ENCODE data around the gene PARD3B. TPM values are rescaled to one million over a fixed set of nuclear protein-coding genes. Genes with fewer than 3 reads are reported as not detected.
A peak's percentile ranks its signal among the peaks of the same experiment; 100 is the strongest.

Gene PARD3B
- total and polyA plus RNA-seq, 9 donors = 6.4 to 15.3 (median 7.5) TPM

DNA sequence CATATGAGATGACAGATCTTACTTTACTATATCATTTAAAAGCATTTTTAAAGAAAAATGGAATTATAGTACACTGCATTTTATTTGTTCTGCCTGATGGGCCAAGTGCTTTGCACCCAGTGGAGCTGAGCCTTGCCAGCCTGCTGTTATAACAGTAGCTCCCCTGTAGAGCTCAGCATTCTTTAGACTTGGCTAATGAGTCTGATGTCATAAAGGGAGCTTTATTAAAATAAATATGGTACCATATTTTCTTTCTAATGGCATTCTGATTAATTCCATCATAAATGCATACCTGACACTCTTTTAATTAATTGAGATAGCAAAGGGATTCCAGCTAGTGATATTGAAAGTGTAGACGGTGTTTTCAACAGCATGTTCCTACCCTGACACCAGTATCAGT is 40.7 kb downstream of the PARD3B start:
- Histone ChIP-seq H3K9me3 (replicated peaks; ENCODE audit: control insufficient read depth, low read depth, low read length) (peaks cover 7% of the 10 kb centered on the region), H3K27ac (ENCODE audit: low read length) (no peak overlapping the region), H3K27me3 (ENCODE audit: control insufficient read depth, insufficient read depth, low read length) (no peaks in the 10 kb centered on the region), H3K4me3 (ENCODE audit: low read length) (no peak overlapping the region), H3K36me3 (ENCODE audit: control insufficient read depth, insufficient read depth, low read length) (no peaks in the 10 kb centered on the region), H3K4me1 (ENCODE audit: control insufficient read depth, insufficient read depth, low read length) (no peaks in the 10 kb centered on the region)
- no peak for DNase-seq
- WGBS (ENCODE audit: insufficient coverage) = no CpG with 5 or more reads among the region's 1 CpG

DNA sequence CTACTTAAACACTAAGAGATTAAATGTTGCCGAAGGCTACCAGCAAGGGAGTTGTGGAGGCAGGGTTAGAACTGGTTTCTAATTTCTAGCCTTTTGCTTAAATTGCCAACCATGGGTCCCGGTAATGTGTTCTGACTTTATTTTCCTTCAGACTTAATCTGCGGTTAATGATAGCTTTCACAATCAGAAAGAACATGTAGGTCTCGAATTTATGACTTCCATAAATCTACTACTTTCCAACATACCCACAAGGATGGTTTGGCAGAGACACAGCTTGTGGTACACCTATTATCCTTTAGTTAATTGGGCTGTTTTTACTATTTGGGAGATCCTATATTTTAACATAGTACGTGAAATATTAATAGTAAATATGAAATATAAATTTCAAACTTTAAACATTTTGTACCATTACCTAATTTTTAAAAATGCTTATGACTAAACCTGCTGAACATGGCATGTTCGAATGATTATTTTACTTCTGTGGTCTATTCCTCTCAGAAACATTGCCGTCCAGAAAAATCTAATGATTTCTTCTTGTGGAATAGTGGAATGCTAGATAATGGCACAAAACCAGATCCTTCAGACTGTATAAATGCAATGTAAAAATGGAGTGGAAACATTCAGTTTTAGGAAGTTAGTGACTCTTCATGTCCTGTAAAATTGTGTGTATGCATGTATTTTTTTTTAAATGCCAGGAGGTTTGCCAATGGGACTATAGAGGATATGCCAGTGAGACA is 41.3 kb downstream of the PARD3B start:
- H3K4me3 ChIP-seq (ENCODE audit: low read length) = no peak overlapping the region
- WGBS (ENCODE audit: insufficient coverage) = 40% methylated on average over 2 of the region's 7 CpGs
- no peaks in the 10 kb centered on the region for H3K36me3 ChIP-seq (ENCODE audit: control insufficient read depth, insufficient read depth, low read length)
- peak; percentile 55 for DNase-seq
- H3K27ac ChIP-seq (ENCODE audit: low read length) = no peak overlapping the region
- H3K9me3 ChIP-seq (replicated peaks; ENCODE audit: control insufficient read depth, low read depth, low read length) = peaks cover 7% of the 10 kb centered on the region
- H3K27me3 ChIP-seq (ENCODE audit: control insufficient read depth, insufficient read depth, low read length) = no peaks in the 10 kb centered on the region
- no peaks in the 10 kb centered on the region for H3K4me1 ChIP-seq (ENCODE audit: control insufficient read depth, insufficient read depth, low read length)

- H3K4me3 ChIP-seq (ENCODE audit: low read length) = no peak overlapping the region
- H3K4me1 ChIP-seq (ENCODE audit: control insufficient read depth, insufficient read depth, low read length) = no peaks in the 10 kb centered on the region
- H3K9me3 ChIP-seq (replicated peaks; ENCODE audit: control insufficient read depth, low read depth, low read length) = peaks cover 7% of the 10 kb centered on the region
- WGBS (ENCODE audit: insufficient coverage) = no CpG with 5 or more reads among the region's 3 CpGs
- no peaks in the 10 kb centered on the region for H3K27me3 ChIP-seq (ENCODE audit: control insufficient read depth, insufficient read depth, low read length)
- no peak for DNase-seq
- H3K36me3 ChIP-seq (ENCODE audit: control insufficient read depth, insufficient read depth, low read length) = no peaks in the 10 kb centered on the region
- no peak overlapping the region for H3K27ac ChIP-seq (ENCODE audit: low read length)
These were observed 44.8 kb downstream of the PARD3B start for GRCh38 chr2:204590063-204590462.

- H3K27me3 ChIP-seq (ENCODE audit: control insufficient read depth, insufficient read depth, low read length) = no peaks in the 10 kb centered on the region
- H3K4me3 ChIP-seq (ENCODE audit: low read length) = no peak overlapping the region
- H3K4me1 ChIP-seq (ENCODE audit: control insufficient read depth, insufficient read depth, low read length) = no peaks in the 10 kb centered on the region
- WGBS (ENCODE audit: insufficient coverage) = no CpG with 5 or more reads among the region's 1 CpG
- H3K36me3 ChIP-seq (ENCODE audit: control insufficient read depth, insufficient read depth, low read length) = no peaks in the 10 kb centered on the region
- no peak for DNase-seq
- H3K27ac ChIP-seq (ENCODE audit: low read length) = no peak overlapping the region
- H3K9me3 ChIP-seq (replicated peaks; ENCODE audit: control insufficient read depth, low read depth, low read length) = peaks cover 7% of the 10 kb centered on the region
These were observed 46.0 kb downstream of the PARD3B start for GRCh38 chr2:204591225-204591624.

DNA sequence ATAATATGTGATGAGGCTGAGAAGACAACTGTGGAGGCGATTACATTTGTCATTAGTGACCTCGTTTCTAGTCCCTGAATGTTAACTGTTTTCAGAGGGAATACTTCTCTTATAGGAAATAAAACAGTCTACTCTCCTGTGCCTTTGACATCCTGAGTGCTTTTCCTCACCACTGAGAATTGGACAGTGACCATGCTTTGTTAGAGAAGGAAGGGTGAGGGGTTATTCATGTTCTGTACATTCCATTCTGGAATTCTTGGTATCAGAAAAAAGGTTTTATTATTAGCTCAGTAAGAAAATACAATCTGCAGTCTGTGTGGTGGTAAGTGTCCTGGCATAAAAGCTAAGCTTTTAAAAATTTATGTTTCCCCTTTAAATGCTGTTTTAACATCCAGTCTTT is 58.8 kb downstream of the PARD3B start:
- Histone ChIP-seq H3K4me1 (ENCODE audit: control insufficient read depth, insufficient read depth, low read length) (peaks cover 2% of the 10 kb centered on the region), H3K36me3 (ENCODE audit: control insufficient read depth, insufficient read depth, low read length) (no peaks in the 10 kb centered on the region), H3K9me3 (replicated peaks; ENCODE audit: control insufficient read depth, low read depth, low read length) (peaks cover 4% of the 10 kb centered on the region), H3K27me3 (ENCODE audit: control insufficient read depth, insufficient read depth, low read length) (no peaks in the 10 kb centered on the region), H3K27ac (ENCODE audit: low read length) (no peak overlapping the region), H3K4me3 (ENCODE audit: low read length) (no peak overlapping the region)
- DNase-seq = peak; percentile 37
- WGBS (ENCODE audit: insufficient coverage) = no CpG with 5 or more reads among the region's 2 CpGs

GRCh38 chr2:204608237-204608939 is 63.1 kb downstream of the PARD3B start:
- Histone ChIP-seq H3K36me3 (ENCODE audit: control insufficient read depth, insufficient read depth, low read length) (no peaks in the 10 kb centered on the region), H3K4me1 (ENCODE audit: control insufficient read depth, insufficient read depth, low read length) (peaks cover 2% of the 10 kb centered on the region), H3K9me3 (replicated peaks; ENCODE audit: control insufficient read depth, low read depth, low read length) (no peaks in the 10 kb centered on the region), H3K4me3 (ENCODE audit: low read length) (no peak overlapping the region), H3K27ac (ENCODE audit: low read length) (peak overlapping the region; percentile 42), H3K27me3 (ENCODE audit: control insufficient read depth, insufficient read depth, low read length) (no peaks in the 10 kb centered on the region)
- peak; percentile 97 for DNase-seq
- no CpG with 5 or more reads among the region's 2 CpGs for WGBS (ENCODE audit: insufficient coverage)

GRCh38 chr2:204611017-204611631 is 65.8 kb downstream of the PARD3B start:
- Histone ChIP-seq H3K27ac (ENCODE audit: low read length) (no peak overlapping the region), H3K9me3 (replicated peaks; ENCODE audit: control insufficient read depth, low read depth, low read length) (no peaks in the 10 kb centered on the region), H3K4me1 (ENCODE audit: control insufficient read depth, insufficient read depth, low read length) (peaks cover 2% of the 10 kb centered on the region), H3K36me3 (ENCODE audit: control insufficient read depth, insufficient read depth, low read length) (no peaks in the 10 kb centered on the region), H3K27me3 (ENCODE audit: control insufficient read depth, insufficient read depth, low read length) (no peaks in the 10 kb centered on the region), H3K4me3 (ENCODE audit: low read length) (no peak overlapping the region)
- no peak for DNase-seq
- no CpG with 5 or more reads among the region's 5 CpGs for WGBS (ENCODE audit: insufficient coverage)

- WGBS (ENCODE audit: insufficient coverage) = no CpG with 5 or more reads among the region's 2 CpGs
- Histone ChIP-seq H3K4me3 (ENCODE audit: low read length) (no peak overlapping the region), H3K4me1 (ENCODE audit: control insufficient read depth, insufficient read depth, low read length) (peaks cover 2% of the 10 kb centered on the region), H3K27ac (ENCODE audit: low read length) (no peak overlapping the region), H3K27me3 (ENCODE audit: control insufficient read depth, insufficient read depth, low read length) (no peaks in the 10 kb centered on the region), H3K9me3 (replicated peaks; ENCODE audit: control insufficient read depth, low read depth, low read length) (no peaks in the 10 kb centered on the region), H3K36me3 (ENCODE audit: control insufficient read depth, insufficient read depth, low read length) (no peaks in the 10 kb centered on the region)
- no peak for DNase-seq
These were observed 66.5 kb downstream of the PARD3B start for GRCh38 chr2:204611764-204612163.

GRCh38 chr2:204613635-204614034 is 68.4 kb downstream of the PARD3B start:
- H3K27me3 ChIP-seq (ENCODE audit: control insufficient read depth, insufficient read depth, low read length) = no peaks in the 10 kb centered on the region
- H3K36me3 ChIP-seq (ENCODE audit: control insufficient read depth, insufficient read depth, low read length) = no peaks in the 10 kb centered on the region
- no CpG with 5 or more reads among the region's 1 CpG for WGBS (ENCODE audit: insufficient coverage)
- H3K4me3 ChIP-seq (ENCODE audit: low read length) = no peak overlapping the region
- DNase-seq = no peak
- no peak overlapping the region for H3K27ac ChIP-seq (ENCODE audit: low read length)
- H3K4me1 ChIP-seq (ENCODE audit: control insufficient read depth, insufficient read depth, low read length) = no peaks in the 10 kb centered on the region
- H3K9me3 ChIP-seq (replicated peaks; ENCODE audit: control insufficient read depth, low read depth, low read length) = no peaks in the 10 kb centered on the region

- H3K4me3 ChIP-seq (ENCODE audit: low read length) = no peak overlapping the region
- no peaks in the 10 kb centered on the region for H3K9me3 ChIP-seq (replicated peaks; ENCODE audit: control insufficient read depth, low read depth, low read length)
- 97% methylated on average over 4 of the region's 4 CpGs for WGBS (ENCODE audit: insufficient coverage)
- no peaks in the 10 kb centered on the region for H3K27me3 ChIP-seq (ENCODE audit: control insufficient read depth, insufficient read depth, low read length)
- H3K4me1 ChIP-seq (ENCODE audit: control insufficient read depth, insufficient read depth, low read length) = no peaks in the 10 kb centered on the region
- DNase-seq = no peak
- H3K36me3 ChIP-seq (ENCODE audit: control insufficient read depth, insufficient read depth, low read length) = no peaks in the 10 kb centered on the region
- H3K27ac ChIP-seq (ENCODE audit: low read length) = no peak overlapping the region
These were observed 70.2 kb downstream of the PARD3B start for GRCh38 chr2:204615456-204615855.
